Stimulated activated CD8-positive, alpha-beta memory T cell treated with anti-CD3 and anti-CD28 coated beads, Interleukin-15, amount 100 ng/mL, for 48 hours (primary cell): Measurements from ENCODE around the gene NFKBIA.
"Not testable (repeated sequence)": the region's sequence is repeated elsewhere in the genome, so short reads cannot be mapped to it uniquely, and the experiment has no call there.

Experiments used
- DNase-seq, 2 donors: peaks; one replicate each; pipeline ENCODE4 v3.0.0-alpha.2; 2020; ENCODE audit warnings: low read depth in 2 of 2

The NFKBIA gene

GRCh38 chr14:35390577-35391387 is 13.8 kb downstream of the NFKBIA start:
- DNase-seq: no peak

DNA sequence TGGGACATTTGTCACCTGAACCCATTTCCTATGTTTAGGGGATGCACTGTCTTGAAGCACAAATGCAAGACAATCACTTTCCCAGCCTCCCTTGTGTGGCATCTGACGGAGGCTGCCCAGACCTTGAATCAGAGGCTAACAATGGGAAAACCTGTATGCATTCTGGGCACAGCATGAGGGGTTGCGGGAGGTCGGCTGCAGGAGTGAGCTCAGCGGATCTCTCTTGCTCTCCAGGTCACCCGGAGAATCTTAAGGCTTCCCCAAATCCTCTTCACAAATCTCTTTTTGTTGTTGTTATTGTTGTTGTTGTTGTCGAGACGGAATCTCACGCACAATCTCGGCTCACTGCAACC is 15.3 kb downstream of the NFKBIA start:
- DNase-seq: no peak

DNA sequence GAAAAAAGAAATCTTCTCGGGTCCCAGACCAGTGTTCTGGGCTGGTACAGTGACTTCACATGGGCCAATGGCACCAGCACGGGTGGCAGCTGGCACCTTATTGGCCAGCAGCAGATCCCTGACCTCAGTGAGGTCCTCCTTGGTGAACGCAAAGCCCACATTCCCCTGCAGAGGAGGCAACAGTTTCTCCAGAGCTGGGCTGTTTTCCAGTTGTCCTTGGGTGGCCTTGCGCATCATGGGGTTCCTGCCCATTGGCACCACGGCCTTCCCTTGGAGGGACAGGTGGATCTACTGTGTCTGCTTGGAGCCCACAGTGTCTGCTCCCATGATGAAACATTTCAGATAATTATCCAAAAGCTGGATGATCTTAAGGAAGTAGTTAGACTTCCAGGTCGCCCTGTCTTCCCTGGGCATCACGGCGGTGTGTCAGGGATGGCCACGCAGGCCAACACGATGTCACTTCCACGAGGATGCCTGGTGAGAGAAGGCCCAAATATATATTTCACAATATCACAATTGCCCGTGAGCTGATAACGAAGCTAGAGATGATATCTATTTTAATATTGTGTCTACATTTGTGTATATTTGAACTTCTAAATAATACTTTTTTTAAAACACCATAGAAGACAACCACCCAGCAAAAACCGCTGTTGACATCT is 15.8 kb downstream of the NFKBIA start:
- DNase-seq: no peak

DNA sequence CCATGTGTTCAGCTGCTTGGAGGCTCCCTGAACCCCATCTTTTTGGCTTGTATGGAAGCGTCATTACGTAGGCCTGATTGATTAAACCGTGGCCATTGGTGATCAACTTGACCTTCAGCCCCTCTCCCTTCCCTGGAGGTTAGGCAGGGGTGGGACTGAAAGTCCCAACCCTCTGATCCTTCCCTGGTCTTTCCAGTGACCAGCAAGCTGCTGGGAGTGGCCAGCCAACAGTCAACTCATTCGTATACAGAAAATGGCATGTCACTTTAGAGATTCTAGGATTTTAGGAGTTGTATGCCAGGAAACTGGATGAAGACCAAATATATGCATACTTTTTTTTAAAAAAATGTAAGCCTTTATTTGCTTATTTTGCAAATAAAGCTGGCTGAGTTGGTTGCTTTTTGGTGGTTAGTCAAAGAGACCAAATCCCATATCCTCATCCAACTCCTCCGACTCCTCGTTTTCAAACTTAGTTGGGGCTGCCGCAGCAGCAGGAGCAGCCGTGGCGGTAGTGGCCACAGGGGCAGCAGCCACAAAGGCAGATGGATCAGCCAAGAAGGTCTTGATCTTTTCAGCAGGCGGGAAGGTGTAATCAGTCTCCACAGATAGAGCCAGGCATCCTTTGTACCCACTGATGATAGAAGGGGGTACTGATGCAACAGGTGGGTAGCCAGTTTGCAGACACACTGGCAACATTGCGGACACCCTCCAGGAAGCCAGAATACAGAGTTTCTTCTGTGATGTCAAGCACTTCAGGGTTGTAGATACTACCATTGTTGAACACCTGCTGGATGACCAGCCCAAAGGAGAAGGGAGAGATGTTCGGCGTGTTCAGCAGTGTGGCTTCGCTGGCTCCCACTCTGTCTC is 16.6 kb downstream of the NFKBIA start:
- DNase-seq: no peak

- no peak for DNase-seq
Observed at GRCh38 chr14:35387219-35387618, 17.3 kb downstream of the NFKBIA start.

DNA sequence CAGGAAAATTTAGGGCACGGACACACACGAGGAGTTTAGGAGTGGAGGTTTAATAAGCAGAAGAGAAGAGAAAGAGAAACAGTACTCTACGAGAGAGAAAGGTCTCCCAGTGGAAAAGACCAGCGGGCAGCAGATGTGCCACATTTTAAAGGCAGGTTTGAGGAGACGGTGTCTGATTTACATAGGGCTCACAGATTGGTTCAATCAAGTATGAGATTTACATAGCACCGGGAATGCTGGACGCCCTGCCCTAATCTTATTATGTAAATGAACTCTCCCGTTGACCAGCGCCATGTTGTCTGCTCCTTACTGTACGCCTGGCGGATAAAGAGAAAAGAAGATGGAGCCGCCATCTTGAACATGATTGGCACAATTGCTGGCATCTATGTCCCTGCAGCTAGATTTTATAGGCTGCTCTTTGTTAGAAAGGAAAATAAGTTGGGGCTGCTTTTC is 17.9 kb downstream of the NFKBIA start:
- no peak for DNase-seq

DNA sequence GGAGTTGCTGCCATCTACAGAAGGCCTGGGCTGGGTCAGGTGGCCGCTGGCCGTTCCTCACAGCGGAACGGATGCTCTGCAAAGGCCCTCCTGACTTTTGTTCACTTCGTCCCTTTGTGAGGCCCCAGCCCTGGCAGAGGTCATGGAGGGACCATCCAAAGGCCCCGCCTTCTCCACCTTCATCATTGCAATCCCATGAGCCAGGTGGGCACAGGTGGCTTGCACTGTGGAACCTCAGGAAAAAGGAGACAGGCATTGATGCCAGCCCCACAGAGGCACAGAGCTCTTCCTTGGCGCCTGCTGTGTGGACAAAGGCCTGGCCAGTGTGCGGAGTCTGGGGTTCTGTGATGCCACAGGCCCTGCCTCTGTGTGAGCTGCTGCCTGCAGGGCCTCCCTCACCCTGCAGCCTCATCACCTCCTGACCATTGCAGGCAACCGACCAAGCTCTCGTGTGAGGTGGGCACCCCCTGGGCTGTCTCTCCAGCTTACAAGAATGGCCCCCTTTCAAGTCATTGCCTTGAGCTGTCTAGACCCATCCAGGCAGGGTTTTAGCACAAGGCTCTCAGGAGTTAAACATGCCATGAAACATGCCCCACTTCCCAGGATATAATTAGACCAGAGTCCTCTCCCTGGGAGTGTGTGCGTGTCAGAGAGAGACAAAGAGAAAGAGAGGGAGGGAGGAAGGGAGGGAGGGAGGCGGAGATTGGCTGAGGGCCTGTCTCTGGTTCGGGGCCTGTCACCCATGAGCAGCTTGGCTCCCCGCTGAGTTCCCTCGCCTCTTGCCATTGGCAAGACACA is 19.3 kb downstream of the NFKBIA start:
- DNase-seq: no peak

GRCh38 chr14:35384455-35385041 is 20.0 kb downstream of the NFKBIA start:
- no peak for DNase-seq

DNA sequence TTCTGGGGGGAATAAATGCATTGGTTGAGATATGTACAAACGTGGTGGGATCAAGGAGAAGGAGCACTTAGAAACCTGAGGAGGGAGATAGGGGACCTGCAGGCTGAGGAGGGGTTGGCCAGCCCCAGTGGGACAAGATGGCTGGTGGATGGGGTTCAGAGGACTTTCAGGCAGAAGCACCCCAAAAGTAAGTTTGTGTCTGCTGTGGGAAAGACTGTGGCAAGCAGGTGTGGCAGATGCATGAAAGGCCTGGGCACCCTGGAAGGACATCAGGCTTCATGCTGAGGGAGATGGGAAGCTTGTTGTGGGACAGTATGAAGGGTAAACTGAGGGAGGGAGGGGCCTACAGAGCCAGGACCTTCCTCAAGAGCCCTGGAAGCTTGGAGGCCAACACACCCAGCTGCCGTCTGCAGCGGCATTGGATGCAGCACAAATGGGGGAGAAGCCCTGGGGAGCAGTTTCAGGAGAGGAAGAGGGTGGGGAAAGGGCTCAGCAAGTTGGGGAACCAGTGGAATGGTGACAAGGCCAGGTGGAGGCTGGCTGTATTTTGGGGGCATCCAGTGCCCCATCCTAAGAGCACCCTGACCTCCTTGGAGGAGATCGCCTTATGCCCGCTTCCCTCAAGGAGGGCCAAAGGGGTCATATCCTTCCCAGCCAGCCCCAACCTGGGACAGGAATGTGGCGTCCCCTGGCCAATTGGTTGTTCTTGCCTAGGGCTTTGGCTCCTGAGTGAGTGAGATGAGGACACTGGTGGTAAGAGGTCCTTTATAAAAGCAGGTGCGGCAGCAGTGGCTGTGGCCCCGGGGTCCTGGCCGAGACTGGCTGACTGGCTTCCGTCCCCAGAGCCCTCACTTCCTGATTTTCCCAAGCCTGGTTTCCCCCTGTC is 20.7 kb downstream of the NFKBIA start:
- no peak for DNase-seq

GRCh38 chr14:35380794-35381193 is 23.8 kb downstream of the NFKBIA start:
- DNase-seq: no peak

DNA sequence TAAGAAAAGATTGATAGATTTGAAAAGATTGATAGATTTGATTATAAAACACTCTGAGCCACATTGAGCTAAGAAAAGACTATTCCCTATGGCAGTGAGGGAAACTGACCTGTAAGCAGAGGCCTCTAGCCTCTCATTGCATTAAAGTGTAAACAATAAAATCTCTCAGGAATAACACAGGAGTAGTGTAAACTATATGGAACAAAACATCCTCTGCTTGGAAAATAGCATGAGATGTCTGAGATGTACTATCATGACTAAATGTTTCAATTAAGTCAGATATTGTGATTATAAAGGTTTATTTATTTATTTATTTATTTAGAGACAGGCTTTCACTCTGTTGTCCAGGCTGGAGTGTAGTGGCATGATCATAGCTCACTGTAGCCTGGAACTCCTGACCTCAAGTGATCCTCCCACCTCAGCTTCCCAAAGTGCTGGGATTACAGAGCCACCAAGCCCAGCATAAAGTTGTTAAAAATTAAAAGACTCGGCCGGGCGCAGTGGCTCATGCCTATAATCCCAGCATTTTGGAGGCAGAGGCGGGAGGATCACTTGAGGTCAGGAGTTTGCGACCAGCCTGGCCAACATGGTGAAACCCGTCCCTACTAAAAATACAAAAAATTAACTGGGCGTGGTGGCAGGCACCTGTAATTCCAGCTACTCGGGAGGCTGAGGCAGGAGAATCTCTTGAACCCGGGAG is 25.2 kb downstream of the NFKBIA start:
- not testable (repeated sequence) for DNase-seq

DNA sequence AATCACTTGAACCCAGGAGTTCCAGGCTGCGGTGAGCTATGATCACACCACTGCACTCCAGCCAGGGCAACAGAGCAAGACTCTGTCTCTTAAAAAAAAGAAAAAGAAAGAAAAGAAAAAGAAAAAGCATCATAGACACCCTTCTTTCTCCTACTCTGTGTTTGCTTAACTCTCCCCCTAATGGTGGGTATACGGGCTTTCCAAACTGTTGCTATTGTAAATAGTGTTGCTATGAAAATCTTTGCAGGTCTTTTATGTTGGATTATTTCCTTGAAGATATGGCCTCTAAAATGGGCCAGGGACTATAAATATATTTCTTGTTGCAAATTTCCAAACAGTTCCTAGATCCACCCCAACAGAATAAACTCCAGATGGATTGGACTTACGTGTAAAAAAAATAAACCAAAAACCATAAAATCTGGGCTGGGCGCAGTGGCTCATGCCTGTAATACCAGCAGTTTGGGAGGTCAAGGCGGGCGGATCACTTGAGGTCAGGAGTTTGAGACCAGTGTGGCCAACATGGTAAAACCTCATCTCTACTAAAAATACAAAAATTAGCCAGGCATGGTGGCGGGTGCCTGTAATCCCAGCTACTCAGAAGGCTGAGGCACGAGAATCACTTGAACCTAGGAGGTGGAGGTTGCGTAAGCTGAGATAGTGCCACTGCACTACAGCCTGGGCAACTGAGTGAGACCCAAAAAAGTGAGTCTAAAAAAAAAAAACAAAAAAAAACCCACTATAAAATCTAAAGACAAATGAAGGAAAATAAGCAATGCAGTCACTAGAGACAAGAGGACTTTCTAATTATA is 25.9 kb downstream of the NFKBIA start:
- DNase-seq: no peak

GRCh38 chr14:35375558-35376025 is 29.0 kb downstream of the NFKBIA start:
- DNase-seq: no peak

DNA sequence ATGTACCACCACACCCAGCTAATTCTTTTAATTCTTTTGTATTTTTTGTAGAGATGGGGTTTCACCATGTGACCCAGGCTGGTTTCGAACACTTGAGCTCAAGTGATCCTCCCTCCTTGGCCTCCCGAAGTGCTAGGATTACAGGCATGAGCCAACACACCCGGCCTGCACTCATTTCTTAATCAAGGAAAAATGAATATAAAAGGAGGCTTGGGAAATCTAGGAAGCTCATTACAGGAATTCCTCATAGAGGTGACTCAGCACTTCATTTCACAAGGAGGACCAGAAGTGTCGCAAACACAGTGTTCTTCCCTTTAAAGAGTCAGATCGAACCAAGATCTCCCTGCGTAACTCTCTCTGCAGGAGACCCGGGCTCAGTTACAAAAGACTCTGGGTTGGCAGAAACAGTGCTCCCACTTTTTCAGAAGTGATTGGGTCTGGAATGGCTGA is 30.3 kb downstream of the NFKBIA start:
- DNase-seq: no peak

GRCh38 chr14:35373208-35373607 is 31.3 kb downstream of the NFKBIA start:
- not testable (repeated sequence) for DNase-seq

DNA sequence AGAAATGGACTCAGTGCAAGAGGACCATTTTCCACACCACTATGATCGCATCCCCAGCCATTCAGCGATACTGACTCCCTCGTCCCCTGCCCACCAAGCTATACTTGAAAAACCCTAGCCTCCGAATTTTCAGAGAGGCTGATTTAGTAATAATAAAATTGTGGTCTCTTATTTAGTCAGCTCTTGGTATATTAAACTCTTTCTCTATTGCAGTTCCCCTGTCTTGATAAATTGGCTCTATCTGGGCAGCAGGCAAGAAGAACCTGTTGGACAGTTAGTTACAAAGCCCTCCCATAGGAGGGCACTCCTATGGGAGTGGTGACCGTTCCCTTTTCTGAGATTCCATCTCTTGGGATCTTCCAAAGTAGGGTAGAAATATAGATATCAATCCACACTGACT is 33.6 kb downstream of the NFKBIA start:
- DNase-seq: no peak

DNA sequence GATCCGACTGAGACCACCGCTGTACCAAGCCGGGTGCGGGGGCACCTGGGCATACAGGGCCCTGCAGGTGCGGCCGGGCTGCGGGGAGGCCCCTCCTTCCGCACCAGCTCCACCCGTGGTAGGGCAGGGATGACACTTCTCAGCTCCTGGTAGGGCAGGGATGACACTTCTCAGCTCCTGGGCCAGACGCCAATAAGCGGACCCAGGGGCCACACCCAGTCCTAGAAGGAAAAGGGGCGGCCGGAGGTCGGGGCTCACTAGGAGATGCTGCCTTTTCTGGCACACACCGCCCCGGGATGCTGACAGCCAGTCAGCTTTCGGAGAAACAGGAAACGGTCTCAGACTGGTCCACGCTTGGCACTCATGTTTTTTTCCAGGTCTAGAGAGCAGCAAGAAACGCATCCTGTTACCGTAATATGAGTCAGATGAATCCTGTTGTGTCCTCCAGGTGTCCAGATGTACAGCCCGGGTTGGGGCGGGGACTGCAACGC is 34.8 kb downstream of the NFKBIA start:
- DNase-seq: no peak
